Mesenchymal stem cell (in vitro differentiated cells and primary cell): ENCODE results near the gene MORN3.

ENCODE experiments used
- DNase-seq: peaks from one replicate; pipeline ENCODE4 v3.0.0-alpha.2; 2013
- H2AFZ ChIP-seq: one replicate; pipeline ENCODE4 v1.6.1; 2013; ENCODE audit warnings: low read depth, mild to moderate bottlenecking, control low read depth, inconsistent platforms, low read length, moderate library complexity
- H2AK5ac ChIP-seq: 2 replicates; pipeline ENCODE4 v1.6.1; 2013; ENCODE audit warnings: low read length, moderate library complexity, mild to moderate bottlenecking, inconsistent platforms; ENCODE audit not compliant: severe bottlenecking
- H2BK120ac ChIP-seq: one replicate; pipeline ENCODE4 v1.6.1; 2013; ENCODE audit warnings: low read depth, mild to moderate bottlenecking, inconsistent platforms, low read length, moderate library complexity
- H2BK12ac ChIP-seq, 2 experiments: one replicate each; pipeline ENCODE4 v1.6.1; 2013; ENCODE audit warnings: inconsistent platforms in 2 of 2, low read length in 2 of 2, mild to moderate bottlenecking in 2 of 2, moderate library complexity in 2 of 2, control low read depth in 1 of 2
- H2BK15ac ChIP-seq: one replicate; pipeline ENCODE4 v1.6.1; 2013; ENCODE audit warnings: mild to moderate bottlenecking, low read depth, inconsistent platforms; ENCODE audit not compliant: poor library complexity, severe bottlenecking
- H2BK5ac ChIP-seq: 2 replicates; pipeline ENCODE4 v1.6.1; 2013; ENCODE audit warnings: low read depth, mild to moderate bottlenecking, low read length, control low read depth, inconsistent platforms; ENCODE audit not compliant: poor library complexity, severe bottlenecking
- H3K14ac ChIP-seq, 2 experiments: one replicate each; pipeline ENCODE4 v1.6.1; 2013; ENCODE audit warnings: inconsistent platforms in 2 of 2, low read length in 2 of 2, control low read depth in 1 of 2, mild to moderate bottlenecking in 1 of 2, moderate library complexity in 1 of 2
- H3K18ac ChIP-seq, 2 experiments: one replicate each; pipeline ENCODE4 v1.6.1; 2013; ENCODE audit warnings: inconsistent platforms in 2 of 2, low read length in 2 of 2, control low read depth in 1 of 2, low read depth in 1 of 2, mild to moderate bottlenecking in 1 of 2
- H3K23ac ChIP-seq, 2 experiments: one replicate each; pipeline ENCODE4 v1.6.1; 2013; ENCODE audit warnings: inconsistent platforms in 2 of 2, low read length in 2 of 2, mild to moderate bottlenecking in 2 of 2, moderate library complexity in 2 of 2, control low read depth in 1 of 2
- H3K27ac ChIP-seq: 2 replicates; pipeline ENCODE4 v1.5.1; 2013; ENCODE audit warnings: mild to moderate bottlenecking, moderate library complexity, low read length, control low read depth, inconsistent platforms; ENCODE audit not compliant: poor library complexity, severe bottlenecking
- H3K27me3 ChIP-seq, 2 experiments: 2 replicates each; pipeline versions ENCODE4 v1.6.1 to v1.7.0; 2013; ENCODE audit warnings: low read length in 2 of 2, mild to moderate bottlenecking in 2 of 2, moderate library complexity in 2 of 2, control low read depth in 1 of 2, inconsistent platforms in 1 of 2; ENCODE audit not compliant: control insufficient read depth in 1 of 2, insufficient read depth in 1 of 2
- H3K36me3 ChIP-seq, 2 experiments: 2 replicates each; pipeline versions ENCODE4 v1.6.1 to v1.7.0; 2013; ENCODE audit warnings: low read length in 2 of 2, control low read depth in 1 of 2, inconsistent platforms in 1 of 2, low read depth in 1 of 2, mild to moderate bottlenecking in 1 of 2; ENCODE audit not compliant: insufficient read depth in 2 of 2, control insufficient read depth in 1 of 2
- H3K4ac ChIP-seq, 2 experiments: one replicate each; pipeline ENCODE4 v1.6.1; 2013; ENCODE audit warnings: inconsistent platforms in 2 of 2, low read length in 2 of 2, mild to moderate bottlenecking in 2 of 2, moderate library complexity in 2 of 2, control low read depth in 1 of 2, low read depth in 1 of 2
- H3K4me1 ChIP-seq: 2 replicates; pipeline ENCODE4 v1.6.1; 2013; ENCODE audit warnings: low read depth, low read length, control low read depth; ENCODE audit not compliant: control insufficient read depth, insufficient read depth
- H3K4me2 ChIP-seq: 2 replicates; pipeline ENCODE4 v1.6.1; 2013; ENCODE audit warnings: low read length, mild to moderate bottlenecking, inconsistent platforms; ENCODE audit not compliant: poor library complexity, severe bottlenecking
- H3K4me3 ChIP-seq, 2 experiments: 2 replicates each; pipeline versions ENCODE4 v1.5.1 to v1.7.0; 2013; ENCODE audit warnings: low read length in 2 of 2, mild to moderate bottlenecking in 2 of 2, control low read depth in 1 of 2, low read depth in 1 of 2; ENCODE audit not compliant: insufficient read depth in 1 of 2
- H3K79me1 ChIP-seq: replicated peaks from 2 replicates; pipeline ENCODE4 v1.6.1; 2013; ENCODE audit warnings: mild to moderate bottlenecking, control low read depth, low read length, inconsistent platforms; ENCODE audit not compliant: poor library complexity, severe bottlenecking
- H3K9ac ChIP-seq: 2 replicates; pipeline ENCODE4 v1.7.0; 2013; ENCODE audit warnings: mild to moderate bottlenecking, low read length, moderate library complexity
- H3K9me3 ChIP-seq: 2 replicates; pipeline ENCODE4 v1.7.0; 2013; ENCODE audit warnings: mild to moderate bottlenecking, low read length; ENCODE audit not compliant: control insufficient read depth
- H4K8ac ChIP-seq: one replicate; pipeline ENCODE4 v1.6.1; 2013; ENCODE audit warnings: inconsistent platforms, mild to moderate bottlenecking, low read length, moderate library complexity
- H4K91ac ChIP-seq: one replicate; pipeline ENCODE4 v1.6.1; 2013; ENCODE audit warnings: mild to moderate bottlenecking, low read length, inconsistent platforms
- WGBS: methylation state at CpG from one replicate; pipeline ENCODE4 v1.1.7; 2013; ENCODE audit warnings: mixed read lengths; 5-methylcytosine and 5-hydroxymethylcytosine counted together

The MORN3 gene

DNA sequence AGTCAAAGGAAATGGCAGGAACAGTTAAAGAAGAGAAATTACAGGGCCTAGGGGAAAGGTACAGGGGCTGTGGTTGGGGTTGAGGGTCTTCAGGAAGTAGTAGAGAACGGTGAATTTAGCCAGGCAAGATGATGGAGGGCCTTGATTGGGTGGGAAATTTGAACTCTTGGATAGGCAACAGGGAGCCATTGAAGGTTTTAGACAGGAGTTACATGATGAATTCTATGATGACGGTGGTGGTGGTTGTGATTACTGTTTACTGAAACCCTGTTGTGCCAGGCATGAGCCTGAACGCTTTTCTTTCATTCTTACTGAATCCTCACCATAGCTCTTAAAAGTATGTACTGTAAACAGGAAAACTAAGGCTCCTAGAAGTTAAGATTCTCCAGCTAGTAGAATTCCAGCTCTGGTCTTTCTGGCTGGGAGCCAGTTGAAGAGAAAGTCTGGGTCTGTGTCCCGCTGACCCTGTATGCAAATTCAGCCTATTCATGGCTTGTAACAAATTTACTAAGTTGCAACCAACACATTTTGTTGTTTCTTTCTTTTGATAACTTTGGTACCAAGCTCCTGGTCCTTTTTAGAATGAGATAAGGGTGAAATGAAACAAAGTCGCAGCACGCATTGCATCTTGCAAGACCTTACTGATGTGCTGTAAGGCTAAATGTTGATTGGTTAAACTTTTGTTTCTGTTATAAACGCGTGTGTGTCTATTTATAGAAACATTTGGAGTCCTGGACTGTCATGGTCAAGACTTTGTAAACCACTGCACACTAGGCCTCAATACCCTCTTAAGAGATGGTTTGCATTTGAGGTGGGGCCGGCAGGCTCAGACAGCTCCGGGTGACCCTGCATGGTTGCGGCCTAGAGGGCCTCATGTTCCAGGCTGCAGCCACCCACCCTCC lies 37.1 kb downstream of the MORN3 start:
- Histone ChIP-seq H3K9me3 (no peaks in the 10 kb centered on the region), H3K79me1 (peaks cover 35% of the 10 kb centered on the region), H2BK120ac (no peak overlapping the region), H3K9ac (no peak overlapping the region), H3K4ac (no peak overlapping the region), H3K4me1 (peaks cover 25% of the 10 kb centered on the region), H3K4me3 (no peak overlapping the region), H3K27ac (no peak overlapping the region), H3K23ac (no peak overlapping the region), H3K14ac (no peak overlapping the region), H4K91ac (no peak overlapping the region), H3K4me2 (no peak overlapping the region), H3K18ac (peak overlapping the region; percentile 13 to 45), H2BK12ac (peak overlapping the region in 1 of 2 experiments; percentile 10), H4K8ac (no peak overlapping the region), H3K27me3 (no peaks in the 10 kb centered on the region), H3K36me3 (no peaks in the 10 kb centered on the region), H2AK5ac (no peak overlapping the region), H2BK15ac (no peak overlapping the region), H2BK5ac (no peak overlapping the region), H2AFZ (no peak overlapping the region)
- peak; percentile 94 for DNase-seq
- 38% methylated on average over 9 of the region's 11 CpGs for WGBS

- no peak overlapping the region for H2BK15ac ChIP-seq
- no peak overlapping the region for H2BK5ac ChIP-seq
- peak overlapping the region; percentile 74 for H4K91ac ChIP-seq
- H3K14ac ChIP-seq: no peak overlapping the region
- no peak overlapping the region for H3K4me2 ChIP-seq
- H3K9me3 ChIP-seq: no peaks in the 10 kb centered on the region
- no peak overlapping the region for H2BK120ac ChIP-seq
- H3K18ac ChIP-seq: peak overlapping the region; percentile 38 to 84
- H4K8ac ChIP-seq: no peak overlapping the region
- no peak overlapping the region for H3K4ac ChIP-seq
- H3K36me3 ChIP-seq: no peaks in the 10 kb centered on the region
- no peak overlapping the region for H3K27ac ChIP-seq
- H3K23ac ChIP-seq: no peak overlapping the region
- peaks cover 26% of the 10 kb centered on the region for H3K4me1 ChIP-seq
- no peak overlapping the region for H2AFZ ChIP-seq
- no peaks in the 10 kb centered on the region for H3K27me3 ChIP-seq
- H3K9ac ChIP-seq: no peak overlapping the region
- DNase-seq: no peak
- H2AK5ac ChIP-seq: no peak overlapping the region
- peaks cover 35% of the 10 kb centered on the region for H3K79me1 ChIP-seq
- 89% methylated on average over 7 of the region's 7 CpGs for WGBS
- peak overlapping the region; percentile 89 to 95 for H2BK12ac ChIP-seq
- H3K4me3 ChIP-seq: no peak overlapping the region
Observed at GRCh38 chr12:121630791-121631355, 38.6 kb downstream of the MORN3 start.

DNA sequence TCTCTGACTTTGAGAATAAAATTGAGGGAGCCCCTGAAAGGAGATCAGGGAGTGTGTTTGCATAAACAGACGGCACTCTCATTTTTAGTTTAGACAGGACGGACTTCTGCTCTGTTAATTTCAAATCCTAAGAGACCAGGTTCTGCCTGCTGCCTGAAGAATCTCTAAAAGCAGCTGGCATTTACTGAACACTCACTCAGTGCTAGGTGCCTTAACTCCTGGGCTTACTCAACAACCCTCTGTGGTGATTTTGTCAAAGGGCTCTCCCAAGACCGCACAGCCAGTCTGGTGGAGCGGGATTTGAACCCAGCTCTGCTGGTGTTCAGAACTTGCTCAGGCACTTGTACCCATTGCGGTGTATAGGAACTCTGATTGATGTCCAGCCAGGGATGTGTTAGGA lies 40.9 kb downstream of the MORN3 start:
- Histone ChIP-seq H3K23ac (no peak overlapping the region), H3K27ac (no peak overlapping the region), H4K8ac (no peak overlapping the region), H2AK5ac (no peak overlapping the region), H2BK120ac (no peak overlapping the region), H3K36me3 (no peaks in the 10 kb centered on the region), H3K4me2 (no peak overlapping the region), H3K79me1 (peaks cover 29% of the 10 kb centered on the region), H2BK12ac (peak overlapping the region in 1 of 2 experiments; percentile 59), H3K4me3 (peak overlapping the region in 1 of 2 experiments; percentile 86), H4K91ac (no peak overlapping the region), H3K4ac (peak overlapping the region in 1 of 2 experiments; percentile 34), H3K14ac (no peak overlapping the region), H3K9me3 (no peaks in the 10 kb centered on the region), H3K18ac (peak overlapping the region in 1 of 2 experiments; percentile 14), H3K9ac (peak overlapping the region; percentile 84), H3K4me1 (peaks cover 29% of the 10 kb centered on the region), H2BK5ac (no peak overlapping the region), H2BK15ac (peak overlapping the region; percentile 96), H2AFZ (no peak overlapping the region), H3K27me3 (no peaks in the 10 kb centered on the region)
- peak; percentile 21 for DNase-seq
- WGBS: 82% methylated on average over 5 of the region's 5 CpGs

- no peak overlapping the region for H2AFZ ChIP-seq
- peak overlapping the region; percentile 89 for H2BK120ac ChIP-seq
- H3K27ac ChIP-seq: no peak overlapping the region
- H2BK12ac ChIP-seq: peak overlapping the region; percentile 59 to 65
- H3K4ac ChIP-seq: peak overlapping the region in 1 of 2 experiments; percentile 35
- peaks cover 26% of the 10 kb centered on the region for H3K79me1 ChIP-seq
- peaks cover 27% of the 10 kb centered on the region for H3K4me1 ChIP-seq
- H3K18ac ChIP-seq: peak overlapping the region; percentile 71 to 83
- H3K4me2 ChIP-seq: peak overlapping the region; percentile 48
- H3K9ac ChIP-seq: peak overlapping the region; percentile 84
- no peaks in the 10 kb centered on the region for H3K27me3 ChIP-seq
- H3K9me3 ChIP-seq: no peaks in the 10 kb centered on the region
- H3K4me3 ChIP-seq: peak overlapping the region in 1 of 2 experiments; percentile 86
- H2AK5ac ChIP-seq: peak overlapping the region; percentile 57
- 27% methylated on average over 7 of the region's 8 CpGs for WGBS
- H3K14ac ChIP-seq: peak overlapping the region in 1 of 2 experiments; percentile 1
- no peak overlapping the region for H3K23ac ChIP-seq
- peak overlapping the region; percentile 86 for H4K91ac ChIP-seq
- peak; percentile 40 for DNase-seq
- no peaks in the 10 kb centered on the region for H3K36me3 ChIP-seq
- H2BK5ac ChIP-seq: peak overlapping the region; percentile 58
- peak overlapping the region; percentile 75 for H4K8ac ChIP-seq
- peak overlapping the region; percentile 96 for H2BK15ac ChIP-seq
Observed at GRCh38 chr12:121628037-121628436, 41.4 kb downstream of the MORN3 start.
